Upper lobe of right lung (tissue), 1 donor: Measurements from ENCODE around the gene APIP. TPM values are rescaled to one million over a fixed set of nuclear protein-coding genes. Genes with fewer than 3 reads are reported as not detected.
A peak's percentile ranks its signal among the peaks of the same experiment; 100 is the strongest.

ENCODE experiments used
- ATAC-seq: fragments of 200-7000 bp; cut with Tn5 transposase; one replicate; pipeline ENCODE4 v1.9.1; 2020; ENCODE audit warnings: mild to moderate bottlenecking, moderate library complexity
- DNase-seq: peaks from one replicate; pipeline ENCODE4 v3.0.0-alpha.2; 2020
- H3K27ac ChIP-seq: fragments of 200-600 bp; one replicate; pipeline ENCODE4 v1.8.0; 2022
- H3K27me3 ChIP-seq: fragments of 200-600 bp; one replicate; pipeline ENCODE4 v1.8.0; 2022; ENCODE audit warnings: mild to moderate bottlenecking
- H3K36me3 ChIP-seq: fragments of 200-600 bp; one replicate; pipeline ENCODE4 v1.8.0; 2022
- H3K4me1 ChIP-seq: fragments of 200-600 bp; one replicate; pipeline ENCODE4 v1.8.0; 2022
- H3K4me3 ChIP-seq: fragments of 200-600 bp; one replicate; pipeline ENCODE4 v1.8.0; 2022; ENCODE audit warnings: mild to moderate bottlenecking
- H3K9me3 ChIP-seq: fragments of 200-600 bp; one replicate; pipeline ENCODE4 v1.8.0; 2022
- intact Hi-C: fragments of 100-400 bp; cut with DNase I; formaldehyde crosslinking; loops from one replicate; pipeline ENCODE4 v1.11.0; 2022
- total RNA-seq: library from RNA; stranded (reverse); fragmentation: NEBNext Ultra II Directional; extraction: Animal tissue kit (Norgen Biotek cat#: 25700); gene quantifications from one replicate; pipeline ENCODE4 v1.2.1, GENCODE V29; 2021
- TF ChIP-seq, protein P1 (sequence below): fragments of 200-600 bp; IDR thresholded peaks from one replicate; pipeline ENCODE4 v1.8.0; 2022; ENCODE audit warnings: antibody characterized with exemption
- donor health status: DM: no; HTN: yes; CAD: no; lungs with severe emphysema.

APIP gene
- total RNA-seq, 1 donor from 2014 or later: 26.5 TPM

DNA sequence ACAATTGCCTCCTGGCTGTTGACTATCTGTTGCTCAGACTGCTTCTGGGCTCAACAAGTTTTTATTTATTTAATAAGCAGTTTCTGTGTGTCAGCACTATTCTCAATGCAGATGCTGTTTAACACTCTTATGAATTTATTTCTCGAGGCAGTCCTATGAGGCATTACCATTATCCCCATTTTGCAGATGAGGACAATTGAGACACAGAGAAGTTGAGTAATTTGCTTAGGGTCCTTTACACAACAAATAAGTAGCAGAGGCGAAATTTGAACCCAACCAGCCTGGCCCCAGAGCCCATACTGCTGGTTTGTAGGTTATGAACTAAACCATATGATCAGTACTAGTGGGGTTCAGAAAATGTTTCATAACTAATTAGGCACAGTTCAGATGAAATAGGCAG is 58.7 kb downstream of the APIP start:
- H3K9me3 ChIP-seq: no peaks in the 10 kb centered on the region
- intact Hi-C loops: no loop called here
- H3K27me3 ChIP-seq: no peaks in the 10 kb centered on the region
- TF ChIP-seq, protein P1, sequence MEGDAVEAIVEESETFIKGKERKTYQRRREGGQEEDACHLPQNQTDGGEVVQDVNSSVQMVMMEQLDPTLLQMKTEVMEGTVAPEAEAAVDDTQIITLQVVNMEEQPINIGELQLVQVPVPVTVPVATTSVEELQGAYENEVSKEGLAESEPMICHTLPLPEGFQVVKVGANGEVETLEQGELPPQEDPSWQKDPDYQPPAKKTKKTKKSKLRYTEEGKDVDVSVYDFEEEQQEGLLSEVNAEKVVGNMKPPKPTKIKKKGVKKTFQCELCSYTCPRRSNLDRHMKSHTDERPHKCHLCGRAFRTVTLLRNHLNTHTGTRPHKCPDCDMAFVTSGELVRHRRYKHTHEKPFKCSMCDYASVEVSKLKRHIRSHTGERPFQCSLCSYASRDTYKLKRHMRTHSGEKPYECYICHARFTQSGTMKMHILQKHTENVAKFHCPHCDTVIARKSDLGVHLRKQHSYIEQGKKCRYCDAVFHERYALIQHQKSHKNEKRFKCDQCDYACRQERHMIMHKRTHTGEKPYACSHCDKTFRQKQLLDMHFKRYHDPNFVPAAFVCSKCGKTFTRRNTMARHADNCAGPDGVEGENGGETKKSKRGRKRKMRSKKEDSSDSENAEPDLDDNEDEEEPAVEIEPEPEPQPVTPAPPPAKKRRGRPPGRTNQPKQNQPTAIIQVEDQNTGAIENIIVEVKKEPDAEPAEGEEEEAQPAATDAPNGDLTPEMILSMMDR: no peak
- no peaks in the 10 kb centered on the region for H3K36me3 ChIP-seq
- H3K27ac ChIP-seq: no peak overlapping the region
- ATAC-seq (no peak), DNase-seq (no peak)
- H3K4me3 ChIP-seq: no peak overlapping the region
- H3K4me1 ChIP-seq: peaks cover 8% of the 10 kb centered on the region

DNA sequence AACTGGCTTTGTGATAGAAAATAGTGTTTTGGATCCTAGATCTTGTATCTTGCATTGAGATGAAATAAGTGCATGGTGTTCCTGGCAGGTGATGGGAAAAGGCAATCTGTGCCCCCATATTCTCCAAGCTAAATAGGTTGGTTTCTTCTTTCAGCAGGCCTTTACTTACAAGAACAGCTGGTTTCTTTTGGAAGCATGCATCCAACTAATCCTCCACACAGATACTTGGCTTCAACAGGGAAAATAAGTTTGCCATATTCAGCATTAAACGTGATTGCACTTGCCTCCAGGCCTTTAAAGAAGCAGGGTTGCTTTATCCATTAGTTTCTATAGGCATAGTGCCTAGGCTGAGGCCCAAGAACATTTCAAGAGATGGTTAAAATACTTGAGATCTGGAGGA is 59.9 kb downstream of the APIP start:
- TF ChIP-seq, protein P1: no peak
- no peaks in the 10 kb centered on the region for H3K36me3 ChIP-seq
- H3K4me3 ChIP-seq: no peak overlapping the region
- peaks cover 8% of the 10 kb centered on the region for H3K4me1 ChIP-seq
- H3K27me3 ChIP-seq: no peaks in the 10 kb centered on the region
- H3K27ac ChIP-seq: peak overlapping the region; percentile 72
- no peaks in the 10 kb centered on the region for H3K9me3 ChIP-seq
- no peak for DNase-seq
- intact Hi-C loops: no loop called here
- no peak for ATAC-seq

DNA sequence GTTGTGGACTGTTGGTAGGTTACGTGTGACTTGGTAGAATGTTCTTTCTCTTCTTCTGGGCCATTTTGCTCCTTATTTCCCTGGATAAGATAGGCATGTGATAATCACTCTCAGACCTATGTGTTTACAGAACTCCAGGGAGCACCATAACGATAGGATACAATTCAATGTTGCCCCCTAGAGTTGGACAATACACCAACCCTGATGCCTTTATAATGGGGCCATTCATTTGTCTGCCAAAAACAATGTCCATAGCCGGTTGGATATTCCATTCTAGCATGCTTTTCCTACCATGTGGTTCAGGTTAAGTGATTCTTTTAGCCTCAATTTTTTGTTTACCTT is 60.5 kb downstream of the APIP start:
- Histone ChIP-seq H3K36me3 (no peaks in the 10 kb centered on the region), H3K27me3 (no peaks in the 10 kb centered on the region), H3K4me1 (peaks cover 8% of the 10 kb centered on the region), H3K27ac (peak overlapping the region; percentile 72), H3K9me3 (no peaks in the 10 kb centered on the region), H3K4me3 (no peak overlapping the region)
- DNase-seq (no peak), ATAC-seq (no peak)
- TF ChIP-seq, protein P1: no peak
- intact Hi-C loops: no loop called here

DNA sequence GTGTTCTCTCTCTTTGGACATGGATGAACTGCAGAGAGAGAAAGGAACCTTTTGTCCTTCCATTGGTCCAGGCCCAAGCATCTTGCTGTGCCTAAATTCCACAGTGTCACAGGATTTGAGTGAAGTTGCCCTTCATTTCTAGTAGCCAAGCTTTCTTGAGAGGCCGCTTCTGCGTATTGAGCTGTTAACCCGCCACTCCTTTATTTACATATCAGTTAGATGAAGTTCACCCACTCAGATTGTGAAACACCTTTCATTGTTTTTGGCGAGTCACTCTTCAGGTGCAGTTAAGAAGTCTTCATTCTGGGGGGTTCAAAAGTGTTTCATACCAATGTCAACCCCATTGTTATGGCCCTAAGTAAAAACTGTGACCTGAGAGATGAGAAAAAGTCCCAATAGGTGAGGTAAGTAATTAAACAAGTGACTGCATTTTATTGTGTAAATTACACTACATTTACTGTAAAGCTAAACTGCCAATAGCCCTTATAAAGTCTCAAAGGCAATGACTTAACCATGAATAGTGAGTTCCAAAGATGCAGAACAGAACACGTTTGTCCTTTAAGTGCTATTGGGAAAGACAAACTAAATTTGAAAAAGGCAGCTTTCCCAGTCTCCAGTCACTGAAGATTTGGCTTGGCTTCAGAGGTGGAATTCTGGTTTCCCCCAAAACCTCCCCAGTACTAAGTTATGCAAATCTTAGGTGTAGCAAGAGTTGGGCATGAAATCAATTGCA is 61.0 kb downstream of the APIP start:
- no peak overlapping the region for H3K4me3 ChIP-seq
- TF ChIP-seq, protein P1: no peak
- no peaks in the 10 kb centered on the region for H3K36me3 ChIP-seq
- peak overlapping the region; percentile 72 for H3K27ac ChIP-seq
- intact Hi-C loops: no loop called here
- no peaks in the 10 kb centered on the region for H3K9me3 ChIP-seq
- no peaks in the 10 kb centered on the region for H3K27me3 ChIP-seq
- ATAC-seq (peak; percentile 83), DNase-seq (no peak)
- peaks cover 5% of the 10 kb centered on the region for H3K4me1 ChIP-seq

DNA sequence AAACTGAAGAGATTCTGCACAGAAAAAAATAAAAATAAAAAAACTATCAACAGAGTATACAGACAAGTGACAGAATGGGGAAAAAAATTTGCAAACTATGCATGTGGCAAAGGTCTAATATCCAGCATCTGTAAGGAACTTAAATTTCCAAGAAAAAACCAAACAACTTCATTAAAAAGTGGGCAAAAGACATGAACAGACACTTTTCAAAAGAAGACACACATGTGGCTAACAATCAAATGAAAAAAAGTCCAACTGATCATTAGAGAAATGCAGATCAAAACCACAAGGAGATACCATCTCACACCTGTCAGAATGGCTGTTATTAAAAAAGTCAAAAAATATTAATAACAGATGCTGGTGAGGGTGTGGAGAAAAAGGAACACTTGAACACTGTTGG is 64.3 kb downstream of the APIP start:
- no peaks in the 10 kb centered on the region for H3K27me3 ChIP-seq
- no peak overlapping the region for H3K27ac ChIP-seq
- intact Hi-C loops: no loop called here
- H3K4me3 ChIP-seq: no peak overlapping the region
- H3K9me3 ChIP-seq: no peaks in the 10 kb centered on the region
- TF ChIP-seq, protein P1: no peak
- ATAC-seq (no peak), DNase-seq (no peak)
- no peaks in the 10 kb centered on the region for H3K36me3 ChIP-seq
- no peaks in the 10 kb centered on the region for H3K4me1 ChIP-seq

DNA sequence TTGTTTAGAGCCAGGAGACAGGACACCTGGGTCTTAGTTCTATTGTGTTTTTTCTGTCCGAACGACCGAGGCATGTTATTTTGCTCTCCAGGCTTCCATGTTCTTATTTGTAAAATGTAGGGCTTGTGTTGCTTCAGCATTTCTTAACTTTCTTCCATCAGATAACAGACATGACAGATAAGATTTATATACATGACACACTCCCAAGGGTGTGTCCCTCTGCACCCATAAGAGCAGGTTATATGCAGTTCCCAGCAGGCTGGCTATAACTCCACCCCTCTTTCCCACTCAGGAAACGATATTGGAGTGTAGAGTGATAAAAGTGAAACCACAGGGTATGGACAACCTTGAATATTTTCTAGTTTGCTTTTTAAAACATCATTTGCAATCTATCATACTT is 65.8 kb downstream of the APIP start:
- DNase-seq: no peak

More for the DNA sequence above, 65.8 kb downstream of the APIP start:
- no peaks in the 10 kb centered on the region for H3K27me3 ChIP-seq
- no peaks in the 10 kb centered on the region for H3K4me1 ChIP-seq
- TF ChIP-seq, protein P1: no peak
- H3K9me3 ChIP-seq: no peaks in the 10 kb centered on the region
- no peaks in the 10 kb centered on the region for H3K36me3 ChIP-seq
- H3K27ac ChIP-seq: no peak overlapping the region
- H3K4me3 ChIP-seq: no peak overlapping the region
- intact Hi-C loops: no loop called here
- ATAC-seq: no peak
